COLO668 (cell line): ENCODE measurements around the gene CSF3.
"Not testable (repeated sequence)": the region's sequence is repeated elsewhere in the genome, so short reads cannot be mapped to it uniquely, and the experiment has no call there.

Experiments
- DNase-seq: peaks from one replicate; lab custom pipeline; 2025; ENCODE audit not compliant: unreplicated experiment; lab: John Stamatoyannopoulos, UW

The CSF3 gene

GRCh38 chr17:39996800-39997199 lies 18.4 kb upstream of the CSF3 start:
- no peak for DNase-seq

DNA sequence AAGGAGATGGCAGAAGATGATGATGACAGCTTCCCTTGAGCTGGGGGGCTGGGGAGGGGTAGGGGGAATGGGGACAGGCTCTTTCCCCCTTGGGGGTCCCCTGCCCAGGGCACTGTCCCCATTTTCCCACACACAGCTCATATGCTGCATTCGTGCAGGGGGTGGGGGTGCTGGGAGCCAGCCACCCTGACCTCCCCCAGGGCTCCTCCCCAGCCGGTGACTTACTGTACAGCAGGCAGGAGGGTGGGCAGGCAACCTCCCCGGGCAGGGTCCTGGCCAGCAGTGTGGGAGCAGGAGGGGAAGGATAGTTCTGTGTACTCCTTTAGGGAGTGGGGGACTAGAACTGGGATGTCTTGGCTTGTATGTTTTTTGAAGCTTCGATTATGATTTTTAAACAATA lies 17.7 kb upstream of the CSF3 start:
- DNase-seq: no peak

GRCh38 chr17:39999067-39999466 lies 16.2 kb upstream of the CSF3 start:
- DNase-seq: no peak

DNA sequence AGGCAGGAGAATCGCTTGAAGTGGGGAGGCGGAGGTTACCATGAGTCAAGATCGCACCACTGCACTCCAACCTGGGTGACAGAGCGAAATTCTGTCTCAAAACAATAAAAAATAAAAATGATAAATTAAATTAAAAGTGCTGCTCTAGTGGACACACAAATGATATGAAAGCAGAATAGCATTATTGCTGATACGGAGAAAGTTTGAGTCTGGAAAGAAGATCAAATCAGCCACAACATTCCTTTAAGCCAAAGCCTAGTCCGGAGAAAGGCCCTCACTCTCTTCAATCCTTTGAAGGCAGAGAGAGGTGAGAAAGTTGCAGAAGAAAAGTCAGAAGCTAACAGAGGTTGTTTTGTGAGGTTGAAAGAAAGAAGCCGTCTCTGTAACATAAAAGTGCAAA lies 15.1 kb upstream of the CSF3 start:
- no peak for DNase-seq

GRCh38 chr17:40001335-40001734 lies 13.9 kb upstream of the CSF3 start:
- not testable (repeated sequence) for DNase-seq

- no peak for DNase-seq
These were observed 11.2 kb upstream of the CSF3 start for GRCh38 chr17:40004072-40004471.

- DNase-seq: no peak
These were observed 10.5 kb upstream of the CSF3 start for GRCh38 chr17:40004712-40005111.

DNA sequence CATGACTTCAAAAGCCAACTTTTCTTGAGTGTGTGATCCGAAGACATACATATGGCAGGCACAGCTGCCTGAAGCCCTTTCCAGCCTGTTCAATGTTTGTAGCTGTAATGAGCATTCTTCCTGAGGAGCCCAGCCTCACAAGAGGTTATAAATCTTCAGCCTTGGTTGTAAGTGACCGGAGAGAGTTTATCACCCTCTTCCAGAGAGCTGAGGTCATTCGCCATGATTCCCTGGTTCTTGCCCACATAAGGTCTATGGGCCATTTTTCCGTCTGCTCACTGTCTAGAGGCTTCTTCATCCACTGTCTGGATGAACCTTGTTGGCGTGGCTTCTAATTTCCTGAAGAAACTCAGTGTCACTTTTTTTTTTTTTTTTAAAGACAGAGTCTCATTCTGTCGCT lies 9.7 kb upstream of the CSF3 start:
- DNase-seq: no peak

- not testable (repeated sequence) for DNase-seq
These were observed 4.2 kb upstream of the CSF3 start for GRCh38 chr17:40010946-40011500.

DNA sequence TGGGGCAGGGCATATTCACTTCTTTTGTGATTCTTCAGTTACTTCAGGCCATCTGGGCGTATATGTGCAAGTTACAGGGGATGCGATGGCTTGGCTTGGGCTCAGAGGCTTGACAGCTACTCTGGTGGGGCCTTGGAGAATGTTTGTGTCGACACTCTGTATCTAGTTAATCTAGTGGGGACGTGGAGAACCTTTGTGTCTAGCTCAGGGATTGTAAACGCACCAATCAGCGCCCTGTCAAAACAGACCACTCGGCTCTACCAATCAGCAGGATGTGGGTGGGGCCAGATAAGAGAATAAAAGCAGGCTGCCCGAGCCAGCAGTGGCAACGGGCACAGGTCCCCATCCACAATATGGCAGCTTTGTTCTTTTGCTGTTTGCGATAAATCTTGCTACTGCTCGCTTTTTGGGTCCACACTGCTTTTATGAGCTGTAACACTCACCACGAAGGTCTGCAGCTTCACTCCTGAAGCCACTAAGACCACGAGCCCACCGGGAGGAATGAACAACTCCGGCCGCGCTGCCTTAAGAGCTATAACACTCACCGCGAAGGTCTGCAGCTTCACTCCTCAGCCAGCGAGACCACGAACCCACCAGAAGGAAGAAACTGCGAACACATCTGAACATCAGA lies 3.1 kb upstream of the CSF3 start:
- not testable (repeated sequence) for DNase-seq

DNA sequence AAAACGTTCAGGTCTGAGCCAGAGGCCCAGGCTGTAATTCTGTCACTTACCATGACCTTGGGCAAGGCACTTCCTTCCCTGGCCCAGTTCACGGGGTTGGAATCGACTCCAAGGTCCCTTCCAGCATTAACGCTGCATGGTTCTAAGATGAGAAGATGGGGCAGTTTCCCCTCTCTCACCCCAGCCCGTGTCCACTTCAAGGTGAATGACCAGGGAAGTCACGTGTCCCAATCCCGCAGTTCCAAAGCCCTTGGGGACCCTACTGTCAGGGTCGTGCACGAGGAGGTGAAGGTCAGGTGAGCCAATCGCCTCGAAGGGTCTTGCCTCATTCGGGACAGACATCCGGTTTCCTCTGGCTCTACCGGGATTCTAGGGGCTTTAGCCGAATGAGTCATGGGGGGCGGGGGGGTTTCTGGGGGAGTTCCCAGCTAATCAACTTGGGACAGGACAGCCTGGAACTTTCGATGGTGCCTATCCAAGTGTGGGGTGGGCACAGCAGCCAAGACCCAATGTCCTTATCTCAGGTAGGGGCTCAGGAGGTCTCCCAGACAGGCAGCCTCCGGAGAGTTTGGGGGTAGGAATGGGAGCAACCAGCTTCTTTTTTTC lies 762 bp upstream of the CSF3 start:
- no peak for DNase-seq

DNA sequence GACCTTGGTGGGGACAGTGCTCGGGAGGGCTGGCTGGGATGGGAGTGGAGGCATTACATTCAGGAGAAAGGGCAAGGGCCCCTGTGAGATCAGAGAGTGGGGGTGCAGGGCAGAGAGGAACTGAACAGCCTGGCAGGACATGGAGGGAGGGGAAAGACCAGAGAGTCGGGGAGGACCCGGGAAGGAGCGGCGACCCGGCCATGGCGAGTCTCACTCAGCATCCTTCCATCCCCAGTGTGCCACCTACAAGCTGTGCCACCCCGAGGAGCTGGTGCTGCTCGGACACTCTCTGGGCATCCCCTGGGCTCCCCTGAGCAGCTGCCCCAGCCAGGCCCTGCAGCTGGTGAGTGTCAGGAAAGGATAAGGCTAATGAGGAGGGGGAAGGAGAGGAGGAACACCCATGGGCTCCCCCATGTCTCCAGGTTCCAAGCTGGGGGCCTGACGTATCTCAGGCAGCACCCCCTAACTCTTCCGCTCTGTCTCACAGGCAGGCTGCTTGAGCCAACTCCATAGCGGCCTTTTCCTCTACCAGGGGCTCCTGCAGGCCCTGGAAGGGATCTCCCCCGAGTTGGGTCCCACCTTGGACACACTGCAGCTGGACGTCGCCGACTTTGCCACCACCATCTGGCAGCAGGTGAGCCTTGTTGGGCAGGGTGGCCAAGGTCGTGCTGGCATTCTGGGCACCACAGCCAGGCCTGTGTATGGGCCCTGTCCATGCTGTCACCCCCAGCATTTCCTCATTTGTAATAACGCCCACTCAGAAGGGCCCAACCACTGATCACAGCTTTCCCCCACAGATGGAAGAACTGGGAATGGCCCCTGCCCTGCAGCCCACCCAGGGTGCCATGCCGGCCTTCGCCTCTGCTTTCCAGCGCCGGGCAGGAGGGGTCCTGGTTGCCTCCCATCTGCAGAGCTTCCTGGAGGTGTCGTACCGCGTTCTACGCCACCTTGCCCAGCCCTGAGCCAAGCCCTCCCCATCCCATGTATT lies 1.1 kb downstream of the CSF3 start:
- no peak for DNase-seq

DNA sequence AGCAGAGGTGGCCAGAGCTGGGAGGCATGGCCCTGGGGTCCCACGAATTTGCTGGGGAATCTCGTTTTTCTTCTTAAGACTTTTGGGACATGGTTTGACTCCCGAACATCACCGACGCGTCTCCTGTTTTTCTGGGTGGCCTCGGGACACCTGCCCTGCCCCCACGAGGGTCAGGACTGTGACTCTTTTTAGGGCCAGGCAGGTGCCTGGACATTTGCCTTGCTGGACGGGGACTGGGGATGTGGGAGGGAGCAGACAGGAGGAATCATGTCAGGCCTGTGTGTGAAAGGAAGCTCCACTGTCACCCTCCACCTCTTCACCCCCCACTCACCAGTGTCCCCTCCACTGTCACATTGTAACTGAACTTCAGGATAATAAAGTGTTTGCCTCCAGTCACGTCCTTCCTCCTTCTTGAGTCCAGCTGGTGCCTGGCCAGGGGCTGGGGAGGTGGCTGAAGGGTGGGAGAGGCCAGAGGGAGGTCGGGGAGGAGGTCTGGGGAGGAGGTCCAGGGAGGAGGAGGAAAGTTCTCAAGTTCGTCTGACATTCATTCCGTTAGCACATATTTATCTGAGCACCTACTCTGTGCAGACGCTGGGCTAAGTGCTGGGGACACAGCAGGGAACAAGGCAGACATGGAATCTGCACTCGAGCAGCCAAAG lies 2.3 kb downstream of the CSF3 start:
- no peak for DNase-seq

GRCh38 chr17:40018211-40019121 lies 3.2 kb downstream of the CSF3 start:
- no peak for DNase-seq

DNA sequence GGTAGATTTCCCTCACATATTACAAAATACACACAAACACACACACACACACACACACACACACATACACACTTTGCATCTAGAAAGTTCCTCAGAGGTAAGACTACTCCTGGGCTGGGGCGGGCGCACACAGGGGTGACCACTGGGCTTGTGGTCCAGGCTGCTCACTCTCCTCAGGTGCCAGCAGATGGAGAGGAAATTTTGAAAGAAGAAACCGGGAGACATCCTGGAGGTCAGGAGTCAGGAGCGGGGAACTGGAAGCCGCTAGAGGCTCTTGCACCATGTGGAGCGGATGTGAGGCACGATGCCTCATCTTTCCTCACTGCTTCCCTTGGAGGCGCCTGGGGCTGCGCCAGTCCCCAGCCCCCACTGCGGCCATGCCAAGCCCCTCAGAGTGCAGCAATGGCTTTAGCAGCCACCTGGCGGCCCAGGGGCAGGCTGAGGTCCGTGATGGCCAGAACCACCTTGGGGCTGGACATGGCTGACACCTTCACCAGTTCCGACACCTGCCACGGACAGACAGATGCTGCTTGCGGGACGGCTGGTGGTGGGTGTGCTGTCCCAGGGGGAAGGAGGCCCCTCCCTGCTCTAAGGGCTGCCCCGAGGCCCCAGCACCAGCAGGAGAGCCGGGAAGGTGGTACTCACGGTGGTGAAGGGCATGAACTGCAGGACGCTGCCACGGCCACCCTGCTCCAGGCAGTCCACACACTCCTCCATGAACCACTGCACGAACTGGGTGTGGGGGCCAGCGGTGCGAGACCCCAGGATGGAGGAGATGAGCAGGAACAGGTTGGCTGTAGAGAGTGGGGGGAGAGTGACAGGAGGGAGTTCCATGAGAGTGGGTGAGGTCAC lies 4.1 kb downstream of the CSF3 start:
- DNase-seq: no peak

GRCh38 chr17:40020146-40020545 lies 4.9 kb downstream of the CSF3 start:
- no peak for DNase-seq

GRCh38 chr17:40021451-40021971 lies 6.3 kb downstream of the CSF3 start:
- DNase-seq: no peak

- no peak for DNase-seq
These were observed 7.3 kb downstream of the CSF3 start for GRCh38 chr17:40022497-40022896.
